Brain microvascular endothelial cell (primary cell): Measurements from ENCODE around the gene RTP1.
A peak's percentile ranks its signal among the peaks of the same experiment; 100 is the strongest.

Source experiments
- DNase-seq: peaks from one replicate; pipeline ENCODE4 v3.0.0-alpha.2; 2020
- H3K27ac ChIP-seq: fragments of 250-450 bp; sonication (Bioruptor Pico); 2 replicates; pipeline ENCODE4 v1.5.1; 2020; ENCODE audit warnings: mild to moderate bottlenecking, moderate library complexity
- H3K27me3 ChIP-seq: fragments of 250-450 bp; sonication (Bioruptor Pico); replicated peaks from 2 replicates; pipeline ENCODE4 v1.5.1; 2020; ENCODE audit warnings: mild to moderate bottlenecking
- H3K36me3 ChIP-seq: fragments of 250-450 bp; sonication (Bioruptor Pico); replicated peaks from 2 replicates; pipeline ENCODE4 v1.5.1; 2020; ENCODE audit warnings: mild to moderate bottlenecking
- H3K4me3 ChIP-seq: 2 replicates; pipeline ENCODE4 v1.5.1; 2011; ENCODE audit warnings: low read depth, mild to moderate bottlenecking, control low read depth, low read length, moderate library complexity
- in situ Hi-C: cut with HindIII; loops from 2 replicates; pipeline ENCODE4 v1.10.0; 2017; ENCODE audit warnings: low sequenced_read_pairs, low pct_ligation_motif_present
- TF ChIP-seq, protein P1 (sequence below): IDR thresholded peaks from 2 replicates; pipeline ENCODE4 v1.5.1; 2011; ENCODE audit warnings: low read depth, mild to moderate bottlenecking, moderate library complexity, low read length, control low read depth, inconsistent platforms; ENCODE audit errors: missing control alignments

Gene RTP1

GRCh38 chr3:187183210-187183862 lies 13.9 kb upstream of the RTP1 start:
- Histone ChIP-seq H3K36me3 (no peaks in the 10 kb centered on the region), H3K27ac (no peak overlapping the region), H3K4me3 (no peak overlapping the region), H3K27me3 (no peaks in the 10 kb centered on the region)
- in situ Hi-C loops: no loop called here
- TF ChIP-seq, protein P1, sequence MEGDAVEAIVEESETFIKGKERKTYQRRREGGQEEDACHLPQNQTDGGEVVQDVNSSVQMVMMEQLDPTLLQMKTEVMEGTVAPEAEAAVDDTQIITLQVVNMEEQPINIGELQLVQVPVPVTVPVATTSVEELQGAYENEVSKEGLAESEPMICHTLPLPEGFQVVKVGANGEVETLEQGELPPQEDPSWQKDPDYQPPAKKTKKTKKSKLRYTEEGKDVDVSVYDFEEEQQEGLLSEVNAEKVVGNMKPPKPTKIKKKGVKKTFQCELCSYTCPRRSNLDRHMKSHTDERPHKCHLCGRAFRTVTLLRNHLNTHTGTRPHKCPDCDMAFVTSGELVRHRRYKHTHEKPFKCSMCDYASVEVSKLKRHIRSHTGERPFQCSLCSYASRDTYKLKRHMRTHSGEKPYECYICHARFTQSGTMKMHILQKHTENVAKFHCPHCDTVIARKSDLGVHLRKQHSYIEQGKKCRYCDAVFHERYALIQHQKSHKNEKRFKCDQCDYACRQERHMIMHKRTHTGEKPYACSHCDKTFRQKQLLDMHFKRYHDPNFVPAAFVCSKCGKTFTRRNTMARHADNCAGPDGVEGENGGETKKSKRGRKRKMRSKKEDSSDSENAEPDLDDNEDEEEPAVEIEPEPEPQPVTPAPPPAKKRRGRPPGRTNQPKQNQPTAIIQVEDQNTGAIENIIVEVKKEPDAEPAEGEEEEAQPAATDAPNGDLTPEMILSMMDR: no peak
- no peak for DNase-seq

GRCh38 chr3:187183903-187184302 lies 13.4 kb upstream of the RTP1 start:
- TF ChIP-seq, protein P1: no peak
- H3K36me3 ChIP-seq: no peaks in the 10 kb centered on the region
- DNase-seq: no peak
- in situ Hi-C loops: no loop called here
- no peak overlapping the region for H3K4me3 ChIP-seq
- no peaks in the 10 kb centered on the region for H3K27me3 ChIP-seq
- no peak overlapping the region for H3K27ac ChIP-seq

- DNase-seq: no peak
- no peak overlapping the region for H3K27ac ChIP-seq
- TF ChIP-seq, protein P1: no peak
- H3K36me3 ChIP-seq: no peaks in the 10 kb centered on the region
- in situ Hi-C loops: no loop called here
- H3K27me3 ChIP-seq: no peaks in the 10 kb centered on the region
- no peak overlapping the region for H3K4me3 ChIP-seq
These were observed 11.5 kb upstream of the RTP1 start for GRCh38 chr3:187185759-187186158.

- no peak for DNase-seq
- in situ Hi-C loops: no loop called here
- TF ChIP-seq, protein P1: no peak
- peak overlapping the region; percentile 33 for H3K27ac ChIP-seq
- no peaks in the 10 kb centered on the region for H3K27me3 ChIP-seq
- H3K36me3 ChIP-seq: no peaks in the 10 kb centered on the region
- no peak overlapping the region for H3K4me3 ChIP-seq
These were observed 10.9 kb upstream of the RTP1 start for GRCh38 chr3:187186375-187186774.

- TF ChIP-seq, protein P1: no peak
- peak overlapping the region; percentile 40 for H3K27ac ChIP-seq
- DNase-seq: peak; percentile 89
- H3K36me3 ChIP-seq: no peaks in the 10 kb centered on the region
- in situ Hi-C loops: no loop called here
- H3K27me3 ChIP-seq: no peaks in the 10 kb centered on the region
- no peak overlapping the region for H3K4me3 ChIP-seq
These were observed 10.4 kb upstream of the RTP1 start for GRCh38 chr3:187186801-187187421.
